Kidney (tissue), 14 donors: ENCODE measurements around the gene ADAMTS4. TPM values are rescaled to one million over a fixed set of nuclear protein-coding genes. Genes with fewer than 3 reads are reported as not detected.

ENCODE experiments used
- DNase-seq, 5 donors: peaks; one replicate each; pipeline ENCODE4 v3.0.0-alpha.2; 2013 to 2020
- FAIRE-seq: peaks from 2 replicates; lab custom pipeline; 2012; peaks lifted over from hg19 to GRCh38; lab: Jason Lieb, UNC
- H3K27ac ChIP-seq, 2 donors: one replicate each; pipeline ENCODE4 v1.7.0; 2013; ENCODE audit warnings: low read depth in 2 of 2, low read length in 2 of 2, inconsistent platforms in 1 of 2
- H3K27me3 ChIP-seq: one replicate; pipeline ENCODE4 v1.7.1; 2013; ENCODE audit warnings: low read length, inconsistent platforms; ENCODE audit not compliant: control insufficient read depth, insufficient read depth
- H3K36me3 ChIP-seq, 3 donors: one replicate each; pipeline versions ENCODE4 v1.7.0 to v1.7.1; 2013; ENCODE audit warnings: low read length in 3 of 3, control low read depth in 1 of 3, inconsistent platforms in 1 of 3; ENCODE audit not compliant: insufficient read depth in 3 of 3, control insufficient read depth in 2 of 3
- H3K4me1 ChIP-seq, 3 donors: one replicate each; pipeline versions ENCODE4 v1.7.0 to v1.7.1; 2013; ENCODE audit warnings: low read length in 3 of 3, inconsistent platforms in 1 of 3, low read depth in 1 of 3; ENCODE audit not compliant: control insufficient read depth in 2 of 3, insufficient read depth in 2 of 3
- H3K4me3 ChIP-seq, 3 donors: one replicate each; pipeline versions ENCODE4 v1.7.0 to v1.8.1; 2013; ENCODE audit warnings: low read length in 3 of 3, control low read depth in 1 of 3, inconsistent platforms in 1 of 3
- H3K9ac ChIP-seq, 3 donors: one replicate each; pipeline versions ENCODE4 v1.7.0 to v1.7.1; 2013; ENCODE audit warnings: low read length in 3 of 3, control low read depth in 1 of 3, inconsistent platforms in 1 of 3
- H3K9me3 ChIP-seq, 3 donors: one replicate each; pipeline versions ENCODE4 v1.7.0 to v1.7.1; 2013; ENCODE audit warnings: low read length in 3 of 3, control low read depth in 1 of 3, inconsistent platforms in 1 of 3; ENCODE audit not compliant: control insufficient read depth in 2 of 3, insufficient read depth in 1 of 3
- intact Hi-C: fragments of 100-400 bp; cut with DNase I; formaldehyde crosslinking; loops from one replicate; pipeline ENCODE4 v1.11.1; 2022
- polyA plus RNA-seq: library from polyadenylated mRNA; stranded (reverse); fragments of 350-450 nt; fragmentation: Illumina TruSeq; extraction: RNeasy Lipid Tissue Mini Kit (QIAGEN cat#74804); gene quantifications from one replicate; pipeline ENCODE4 v1.2.3, GENCODE V29; 2014; ENCODE audit warnings: low read depth, low replicate concordance; ENCODE audit not compliant: insufficient read depth
- total RNA-seq: library from RNA; stranded (reverse); fragmentation: NEBNext Ultra II Directional; extraction: Animal tissue kit (Norgen Biotek cat#: 25700); gene quantifications from one replicate; pipeline ENCODE4 v1.2.1, GENCODE V29; 2021
- TF ChIP-seq, protein P1 (sequence below): IDR thresholded peaks from 3 replicates; pipeline ENCODE4 v1.5.1; 2012; ENCODE audit warnings: mild to moderate bottlenecking, moderate library complexity, borderline replicate concordance; ENCODE audit not compliant: insufficient read depth; ENCODE audit errors: extremely low read depth
- donor health status: control.
- donor health status: control.
- donor health status: control.
- donor health status: control.
- donor health status: control.
- donor health status: DM: yes; HTN: yes; CAD: no.
- donor health status: Normal renal cell carcinoma (clear cell type).

ADAMTS4 gene
- total and polyA plus RNA-seq, 2 donors from 2014 or later = 0.26 to 14.0 TPM

- TF ChIP-seq, protein P1, sequence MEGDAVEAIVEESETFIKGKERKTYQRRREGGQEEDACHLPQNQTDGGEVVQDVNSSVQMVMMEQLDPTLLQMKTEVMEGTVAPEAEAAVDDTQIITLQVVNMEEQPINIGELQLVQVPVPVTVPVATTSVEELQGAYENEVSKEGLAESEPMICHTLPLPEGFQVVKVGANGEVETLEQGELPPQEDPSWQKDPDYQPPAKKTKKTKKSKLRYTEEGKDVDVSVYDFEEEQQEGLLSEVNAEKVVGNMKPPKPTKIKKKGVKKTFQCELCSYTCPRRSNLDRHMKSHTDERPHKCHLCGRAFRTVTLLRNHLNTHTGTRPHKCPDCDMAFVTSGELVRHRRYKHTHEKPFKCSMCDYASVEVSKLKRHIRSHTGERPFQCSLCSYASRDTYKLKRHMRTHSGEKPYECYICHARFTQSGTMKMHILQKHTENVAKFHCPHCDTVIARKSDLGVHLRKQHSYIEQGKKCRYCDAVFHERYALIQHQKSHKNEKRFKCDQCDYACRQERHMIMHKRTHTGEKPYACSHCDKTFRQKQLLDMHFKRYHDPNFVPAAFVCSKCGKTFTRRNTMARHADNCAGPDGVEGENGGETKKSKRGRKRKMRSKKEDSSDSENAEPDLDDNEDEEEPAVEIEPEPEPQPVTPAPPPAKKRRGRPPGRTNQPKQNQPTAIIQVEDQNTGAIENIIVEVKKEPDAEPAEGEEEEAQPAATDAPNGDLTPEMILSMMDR = no peak
- intact Hi-C loops = no loop called here
- FAIRE-seq (no peak), DNase-seq (peak in 1 of 5 donors; percentile 33)
- H3K27me3 ChIP-seq = no peaks in the 10 kb centered on the region
- peaks cover 0 to 5% (median 0%) of the 10 kb centered on the region in 3 donors for H3K36me3 ChIP-seq
- no peaks in the 10 kb centered on the region for H3K9me3 ChIP-seq
- no peak overlapping the region for H3K27ac ChIP-seq
- H3K4me1 ChIP-seq = peaks cover 0 to 16% (median 11%) of the 10 kb centered on the region in 3 donors
- no peak overlapping the region for H3K4me3 ChIP-seq
- H3K9ac ChIP-seq = no peak overlapping the region
These were observed 18.2 kb downstream of the ADAMTS4 start for GRCh38 chr1:161180639-161181038.

DNA sequence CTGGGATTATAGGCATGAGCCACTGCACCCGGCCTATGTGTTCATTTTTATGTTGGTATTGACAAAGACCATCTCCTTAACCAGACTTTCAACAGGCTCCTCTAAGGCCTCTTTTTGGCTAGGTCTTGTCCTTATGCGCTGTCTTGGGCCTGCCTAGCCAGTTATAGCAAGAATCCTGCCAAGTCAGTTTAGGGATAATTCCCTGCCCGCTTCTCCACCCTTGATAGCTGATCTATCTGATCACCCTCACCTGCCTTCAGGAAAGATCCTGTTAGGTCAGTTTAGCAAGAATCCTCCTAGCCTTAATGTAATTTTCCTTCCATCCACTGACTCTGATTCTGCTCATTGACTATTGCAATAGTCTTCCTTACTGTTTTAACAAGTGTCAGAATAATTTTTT, 19.2 kb downstream of the ADAMTS4 start:
- Histone ChIP-seq H3K9me3 (no peaks in the 10 kb centered on the region), H3K36me3 (peaks cover 0 to 14% (median under 1%) of the 10 kb centered on the region in 3 donors), H3K9ac (no peak overlapping the region), H3K27ac (no peak overlapping the region), H3K27me3 (no peaks in the 10 kb centered on the region), H3K4me3 (no peak overlapping the region), H3K4me1 (peaks cover 0 to 18% (median 12%) of the 10 kb centered on the region in 3 donors)
- FAIRE-seq (no peak), DNase-seq (no peak)
- intact Hi-C loops = no loop called here
- TF ChIP-seq, protein P1 = no peak

DNA sequence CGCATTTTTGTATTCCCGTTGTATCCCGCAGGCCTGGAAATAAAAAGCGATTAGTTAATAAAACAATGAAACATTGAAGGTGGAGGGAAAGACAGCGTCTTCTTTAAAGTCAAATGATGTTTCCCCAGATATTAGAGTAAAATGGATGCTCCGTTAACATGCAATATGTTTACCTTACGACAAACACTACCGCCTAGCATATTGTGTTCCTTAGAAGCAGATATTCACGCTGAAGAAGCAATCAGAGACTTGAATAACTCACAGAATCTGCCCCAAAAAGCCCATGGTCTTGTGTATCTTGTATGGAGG, 21.0 kb downstream of the ADAMTS4 start:
- H3K27me3 ChIP-seq = no peaks in the 10 kb centered on the region
- intact Hi-C loops = no loop called here
- peak overlapping the region in 2 of 3 donors; percentile 97 to 99 for H3K9ac ChIP-seq
- DNase-seq (no peak), FAIRE-seq (no peak)
- peaks cover 9 to 28% (median 10%) of the 10 kb centered on the region in 3 donors for H3K36me3 ChIP-seq
- H3K4me3 ChIP-seq = peak overlapping the region in 2 of 3 donors; percentile 97 to 98
- H3K27ac ChIP-seq = peak overlapping the region; percentile 95 to 96
- H3K9me3 ChIP-seq = no peaks in the 10 kb centered on the region
- H3K4me1 ChIP-seq = peaks cover 0 to 21% (median 12%) of the 10 kb centered on the region in 3 donors
- TF ChIP-seq, protein P1 = no peak
